Left lung (tissue), 10 donors: ENCODE measurements around the gene SLC9C1. TPM values are rescaled to one million over a fixed set of nuclear protein-coding genes. Genes with fewer than 3 reads are reported as not detected.

Experiments used
- ATAC-seq: fragments of 200-7000 bp; cut with Tn5 transposase; one replicate; pipeline ENCODE4 v1.9.1; 2020; ENCODE audit warnings: moderate library complexity
- DNase-seq, 4 donors: peaks; one replicate each; pipeline ENCODE4 v3.0.0-alpha.2; 2013 to 2020
- H3K27ac ChIP-seq, 2 donors: fragments of 200-600 bp; sonication (generic) in 1 of 2; one replicate each; pipeline versions ENCODE4 v1.5.0 to v1.8.0; 2020 to 2021
- H3K27me3 ChIP-seq, 2 donors: fragments of 200-600 bp; sonication (generic) in 1 of 2; one replicate each; pipeline versions ENCODE4 v1.5.0 to v1.8.0; 2020 to 2021
- H3K36me3 ChIP-seq, 2 donors: fragments of 200-600 bp; sonication (generic) in 1 of 2; one replicate each; pipeline versions ENCODE4 v1.5.0 to v1.8.0; 2020 to 2021
- H3K4me1 ChIP-seq, 2 donors: fragments of 200-600 bp; one replicate each; pipeline ENCODE4 v1.8.0; 2021
- H3K4me3 ChIP-seq, 2 donors: fragments of 200-600 bp; sonication (generic) in 1 of 2; one replicate each; pipeline versions ENCODE4 v1.5.0 to v1.8.0; 2020 to 2021; ENCODE audit warnings: mild to moderate bottlenecking in 1 of 2
- H3K9me3 ChIP-seq, 2 donors: fragments of 200-600 bp; sonication (generic) in 1 of 2; one replicate each; pipeline versions ENCODE4 v1.5.0 to v1.8.0; 2020 to 2021
- intact Hi-C, 2 donors: fragments of 100-400 bp; cut with DNase I; formaldehyde crosslinking; loops; one replicate each; pipeline versions ENCODE4 v1.11.2 to v1.14.2; 2022
- polyA plus RNA-seq, 6 donors: library from polyadenylated mRNA; unstranded; fragments of 120-200 nt; gene quantifications; one replicate each; pipeline ENCODE4 v1.2.1, GENCODE V29; 2013; ENCODE audit not compliant: insufficient read length in 6 of 6
- total RNA-seq, 2 donors: library from RNA; stranded (reverse); fragmentation: NEBNext Ultra II Directional; extraction: Animal tissue kit (Norgen Biotek cat#: 25700); gene quantifications; one replicate each; pipeline ENCODE4 v1.2.1, GENCODE V29; 2021
- TF ChIP-seq, protein P1 (sequence below), 2 donors: fragments of 200-600 bp; sonication (generic) in 1 of 2; IDR thresholded peaks; one replicate each; pipeline versions ENCODE4 v1.5.0 to v1.8.0; 2021; ENCODE audit warnings: antibody characterized with exemption in 2 of 2
- donor health status: DM: no; HTN: yes; CAD: no.
- donor health status: DM: no; HTN: no; CAD: no.

The SLC9C1 gene
- total and polyA plus RNA-seq, 8 donors, result 0.20 to 1.3 (median 0.61) TPM; not detected in 1

DNA sequence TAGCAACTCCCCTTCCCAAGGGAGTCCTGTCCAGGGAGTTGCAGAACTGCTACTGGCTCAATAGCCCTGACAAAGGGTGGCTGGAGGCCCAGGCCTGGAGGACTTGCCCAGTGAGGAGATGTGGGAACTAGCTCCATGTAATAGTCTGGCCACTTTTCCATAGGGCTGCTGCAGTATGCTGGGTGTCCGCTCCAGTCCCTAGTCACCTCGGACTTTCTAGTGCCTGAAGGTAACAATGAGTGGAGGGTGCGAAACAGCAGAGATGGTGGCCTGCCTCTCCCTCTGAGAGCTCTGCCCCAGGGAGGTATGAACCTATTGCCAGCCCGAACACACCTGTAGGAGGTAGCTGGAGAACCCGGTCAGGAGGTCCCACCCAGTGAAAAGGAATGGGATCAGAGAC, 119.0 kb downstream of the SLC9C1 start:
- Histone ChIP-seq H3K4me1 (no peaks in the 10 kb centered on the region), H3K27me3 (no peaks in the 10 kb centered on the region), H3K9me3 (no peaks in the 10 kb centered on the region), H3K4me3 (no peak overlapping the region), H3K27ac (no peak overlapping the region), H3K36me3 (no peaks in the 10 kb centered on the region)
- DNase-seq (no peak), ATAC-seq (no peak)
- intact Hi-C loops, result no loop called here
- TF ChIP-seq, protein P1, sequence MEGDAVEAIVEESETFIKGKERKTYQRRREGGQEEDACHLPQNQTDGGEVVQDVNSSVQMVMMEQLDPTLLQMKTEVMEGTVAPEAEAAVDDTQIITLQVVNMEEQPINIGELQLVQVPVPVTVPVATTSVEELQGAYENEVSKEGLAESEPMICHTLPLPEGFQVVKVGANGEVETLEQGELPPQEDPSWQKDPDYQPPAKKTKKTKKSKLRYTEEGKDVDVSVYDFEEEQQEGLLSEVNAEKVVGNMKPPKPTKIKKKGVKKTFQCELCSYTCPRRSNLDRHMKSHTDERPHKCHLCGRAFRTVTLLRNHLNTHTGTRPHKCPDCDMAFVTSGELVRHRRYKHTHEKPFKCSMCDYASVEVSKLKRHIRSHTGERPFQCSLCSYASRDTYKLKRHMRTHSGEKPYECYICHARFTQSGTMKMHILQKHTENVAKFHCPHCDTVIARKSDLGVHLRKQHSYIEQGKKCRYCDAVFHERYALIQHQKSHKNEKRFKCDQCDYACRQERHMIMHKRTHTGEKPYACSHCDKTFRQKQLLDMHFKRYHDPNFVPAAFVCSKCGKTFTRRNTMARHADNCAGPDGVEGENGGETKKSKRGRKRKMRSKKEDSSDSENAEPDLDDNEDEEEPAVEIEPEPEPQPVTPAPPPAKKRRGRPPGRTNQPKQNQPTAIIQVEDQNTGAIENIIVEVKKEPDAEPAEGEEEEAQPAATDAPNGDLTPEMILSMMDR (IDR thresholded peaks at IDR 0.05), result no peak

DNA sequence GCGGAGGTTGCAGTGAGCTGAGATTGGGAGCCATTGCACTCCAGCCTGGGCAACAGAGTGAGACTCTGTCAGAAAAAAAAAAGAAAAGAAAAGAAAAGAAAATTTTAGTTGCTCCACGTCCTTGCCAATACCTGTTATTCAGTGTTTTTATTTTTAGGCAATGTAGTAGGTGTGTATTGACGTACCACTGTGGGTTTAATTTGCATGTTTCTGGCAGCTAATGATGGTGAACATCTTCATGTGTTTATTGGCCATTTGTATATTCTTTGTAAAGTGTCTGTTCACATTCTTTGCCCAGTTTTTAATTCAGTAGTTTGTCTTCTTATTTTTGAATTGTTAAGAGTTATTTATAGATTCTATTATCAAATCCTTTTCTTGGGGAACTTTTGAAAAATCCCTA, 122.9 kb downstream of the SLC9C1 start:
- DNase-seq (no peak), ATAC-seq (no peak)
- H3K9me3 ChIP-seq, result peaks cover 0 to 2% of the 10 kb centered on the region in 2 donors
- TF ChIP-seq, protein P1 (IDR thresholded peaks at IDR 0.05), result no peak
- H3K4me1 ChIP-seq, result no peaks in the 10 kb centered on the region
- H3K4me3 ChIP-seq, result no peak overlapping the region
- no peaks in the 10 kb centered on the region for H3K36me3 ChIP-seq
- intact Hi-C loops, result no loop called here
- no peak overlapping the region for H3K27ac ChIP-seq
- H3K27me3 ChIP-seq, result no peaks in the 10 kb centered on the region

DNA sequence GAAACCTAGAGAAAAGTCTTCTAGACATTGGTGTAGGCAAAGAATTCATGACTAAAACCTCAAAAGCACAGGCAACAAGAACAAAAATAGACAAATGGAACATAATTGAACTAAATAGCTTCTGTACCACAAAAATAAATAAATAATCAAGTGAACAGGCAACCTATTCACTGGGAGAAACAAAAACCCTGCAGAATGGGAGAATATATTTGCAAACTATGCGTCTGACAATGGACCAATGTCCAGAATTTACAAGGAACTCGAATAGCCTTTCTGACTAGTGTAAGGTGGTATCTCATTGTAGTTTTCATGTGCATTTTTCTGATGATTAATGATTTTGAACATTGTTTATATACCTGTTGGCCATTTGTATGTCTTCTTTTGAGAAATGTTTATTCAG, 124.0 kb downstream of the SLC9C1 start:
- intact Hi-C loops, result no loop called here
- H3K27me3 ChIP-seq, result no peaks in the 10 kb centered on the region
- H3K27ac ChIP-seq, result no peak overlapping the region
- H3K4me1 ChIP-seq, result no peaks in the 10 kb centered on the region
- H3K36me3 ChIP-seq, result no peaks in the 10 kb centered on the region
- ATAC-seq, result no peak
- peaks cover 0 to 8% of the 10 kb centered on the region in 2 donors for H3K9me3 ChIP-seq
- H3K4me3 ChIP-seq, result no peak overlapping the region
- TF ChIP-seq, protein P1 (IDR thresholded peaks at IDR 0.05), result no peak
- no peak for DNase-seq

DNA sequence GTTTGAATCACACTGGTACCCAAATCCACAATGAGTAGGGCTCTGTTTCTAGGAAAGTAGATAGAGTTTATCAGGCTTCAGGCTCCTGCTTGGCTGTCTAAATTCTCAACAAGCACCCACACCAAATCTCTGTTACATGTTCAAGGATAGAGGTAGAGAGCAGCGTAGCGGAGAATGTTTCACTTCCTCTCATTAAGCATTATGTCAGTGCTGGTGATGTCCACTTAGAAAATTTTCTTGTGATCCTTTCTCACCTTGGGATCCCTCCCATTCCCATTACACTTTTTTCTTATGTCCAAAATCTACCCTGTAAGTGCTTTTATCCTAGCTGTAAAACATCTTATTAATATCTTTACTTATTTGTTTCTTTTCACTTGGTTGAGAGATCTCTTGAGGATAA, 126.3 kb downstream of the SLC9C1 start:
- intact Hi-C loops, result no loop called here
- Histone ChIP-seq H3K36me3 (no peaks in the 10 kb centered on the region), H3K27ac (no peak overlapping the region), H3K27me3 (no peaks in the 10 kb centered on the region), H3K9me3 (peaks cover 0 to 10% of the 10 kb centered on the region in 2 donors), H3K4me3 (no peak overlapping the region), H3K4me1 (no peaks in the 10 kb centered on the region)
- DNase-seq (no peak), ATAC-seq (no peak)
- TF ChIP-seq, protein P1 (IDR thresholded peaks at IDR 0.05), result no peak

DNA sequence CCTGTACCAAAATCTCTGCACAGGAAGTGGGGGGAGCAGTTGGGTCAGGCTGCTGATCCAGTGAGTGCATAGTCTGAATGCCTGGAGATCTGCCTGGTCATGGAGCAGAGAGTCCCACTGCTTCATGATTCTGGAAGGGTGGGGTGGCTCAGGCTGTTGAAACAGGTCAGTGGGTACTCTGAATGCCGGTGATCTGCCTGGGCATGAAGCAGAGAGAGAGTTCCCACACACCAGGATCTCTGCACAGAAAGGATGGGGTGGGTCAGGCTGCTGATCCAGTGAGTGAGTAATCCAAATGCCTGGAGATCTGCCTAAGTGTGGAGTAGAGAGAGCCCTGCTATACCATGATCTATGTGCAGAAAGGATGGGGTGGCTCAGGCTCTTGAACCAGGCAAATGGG, 144.9 kb downstream of the SLC9C1 start:
- Histone ChIP-seq H3K27me3 (no peaks in the 10 kb centered on the region), H3K4me1 (no peaks in the 10 kb centered on the region), H3K27ac (no peak overlapping the region), H3K9me3 (peaks cover 0 to 29% of the 10 kb centered on the region in 2 donors), H3K36me3 (no peaks in the 10 kb centered on the region), H3K4me3 (no peak overlapping the region)
- TF ChIP-seq, protein P1 (IDR thresholded peaks at IDR 0.05), result no peak
- intact Hi-C loops, result no loop called here
- ATAC-seq, result no peak
- DNase-seq, result no peak
